NCI-H1930 (cell line): Measurements from ENCODE around the gene SLC22A31.
"Not testable (repeated sequence)": the region's sequence is repeated elsewhere in the genome, so short reads cannot be mapped to it uniquely, and the experiment has no call there.

ENCODE experiments used
- DNase-seq, 2 experiments: peaks; one replicate each; lab custom pipeline; 2025; lab: John Stamatoyannopoulos, UW

SLC22A31 gene

DNA sequence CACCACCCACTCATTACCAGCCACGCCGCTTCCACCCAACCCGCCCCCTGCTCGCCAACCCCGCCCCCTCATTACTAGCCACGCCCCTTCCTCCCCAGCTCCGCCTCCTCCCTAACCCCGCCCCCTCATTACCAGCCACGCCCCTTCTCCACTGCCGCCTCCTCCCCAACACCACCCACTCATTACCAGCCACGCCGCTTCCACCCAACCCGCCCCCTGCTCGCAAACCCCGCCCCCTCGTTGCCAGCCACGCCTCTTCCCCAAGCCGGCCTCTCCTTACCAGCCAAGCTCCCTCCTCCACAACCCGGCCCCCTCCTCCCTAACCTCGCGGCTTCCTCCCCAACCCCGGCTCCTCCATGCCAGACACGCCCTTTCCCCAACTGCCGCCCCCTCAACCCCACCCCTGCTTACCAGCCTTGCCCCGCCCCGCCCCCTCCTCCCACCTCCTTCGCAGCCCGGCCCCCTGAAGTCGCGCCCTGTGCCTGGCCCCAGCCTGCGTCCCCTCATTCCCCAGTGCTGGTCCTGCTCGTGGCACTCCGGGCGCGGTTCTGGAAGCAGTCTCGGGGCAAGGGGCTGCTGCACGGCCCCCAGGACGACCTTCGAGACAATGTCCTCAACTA, 7.3 kb downstream of the SLC22A31 start:
- no peak for DNase-seq

DNA sequence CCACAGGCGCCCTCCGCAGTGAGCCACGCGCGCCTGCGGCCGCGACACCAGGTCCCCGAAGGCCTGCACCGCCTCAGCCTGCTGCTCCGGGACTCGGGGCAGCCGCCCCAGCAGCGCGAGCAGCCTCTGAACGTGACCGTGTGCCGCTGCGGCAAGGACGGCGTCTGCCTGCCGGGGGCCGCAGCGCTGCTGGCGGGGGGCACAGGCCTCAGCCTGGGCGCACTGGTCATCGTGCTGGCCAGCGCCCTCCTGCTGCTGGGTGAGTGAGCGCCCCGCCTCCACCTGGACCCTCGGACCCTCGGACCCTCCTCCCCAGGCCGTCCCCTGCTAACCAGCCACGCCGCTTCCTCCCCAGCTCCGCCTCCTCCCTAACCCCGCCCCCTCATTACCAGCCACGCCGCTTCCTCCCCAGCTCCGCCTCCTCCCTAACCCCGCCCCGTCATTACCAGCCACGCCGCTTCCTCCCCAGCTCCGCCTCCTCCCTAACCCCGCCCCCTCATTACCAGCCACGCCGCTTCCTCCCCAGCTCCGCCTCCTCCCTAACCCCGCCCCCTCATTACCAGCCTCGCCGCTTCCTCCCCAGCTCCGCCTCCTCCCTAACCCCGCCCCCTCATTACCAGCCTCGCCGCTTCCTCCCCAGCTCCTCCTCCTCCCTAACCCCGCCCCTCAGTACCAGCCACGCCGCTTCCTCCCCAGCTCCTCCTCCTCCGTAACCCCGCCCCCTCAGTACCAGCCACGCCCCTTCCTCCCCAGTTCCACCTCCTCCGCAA, 8.0 kb downstream of the SLC22A31 start:
- DNase-seq, result not testable (repeated sequence)

DNA sequence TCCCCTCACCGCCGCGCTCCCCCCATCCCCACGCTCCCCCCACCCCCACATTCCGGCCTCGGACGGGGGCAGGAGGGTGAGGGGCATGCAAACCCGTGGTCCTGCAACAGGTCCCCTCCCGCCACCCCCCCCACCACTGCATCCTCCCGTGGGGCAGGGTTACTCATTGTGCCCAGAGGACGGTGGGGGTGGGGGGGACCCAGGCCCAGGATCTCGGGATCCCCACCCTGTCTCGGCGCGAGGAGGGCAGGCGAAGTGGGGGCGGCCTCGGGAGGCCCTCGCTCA, 8.5 kb downstream of the SLC22A31 start:
- DNase-seq, result no peak

DNA sequence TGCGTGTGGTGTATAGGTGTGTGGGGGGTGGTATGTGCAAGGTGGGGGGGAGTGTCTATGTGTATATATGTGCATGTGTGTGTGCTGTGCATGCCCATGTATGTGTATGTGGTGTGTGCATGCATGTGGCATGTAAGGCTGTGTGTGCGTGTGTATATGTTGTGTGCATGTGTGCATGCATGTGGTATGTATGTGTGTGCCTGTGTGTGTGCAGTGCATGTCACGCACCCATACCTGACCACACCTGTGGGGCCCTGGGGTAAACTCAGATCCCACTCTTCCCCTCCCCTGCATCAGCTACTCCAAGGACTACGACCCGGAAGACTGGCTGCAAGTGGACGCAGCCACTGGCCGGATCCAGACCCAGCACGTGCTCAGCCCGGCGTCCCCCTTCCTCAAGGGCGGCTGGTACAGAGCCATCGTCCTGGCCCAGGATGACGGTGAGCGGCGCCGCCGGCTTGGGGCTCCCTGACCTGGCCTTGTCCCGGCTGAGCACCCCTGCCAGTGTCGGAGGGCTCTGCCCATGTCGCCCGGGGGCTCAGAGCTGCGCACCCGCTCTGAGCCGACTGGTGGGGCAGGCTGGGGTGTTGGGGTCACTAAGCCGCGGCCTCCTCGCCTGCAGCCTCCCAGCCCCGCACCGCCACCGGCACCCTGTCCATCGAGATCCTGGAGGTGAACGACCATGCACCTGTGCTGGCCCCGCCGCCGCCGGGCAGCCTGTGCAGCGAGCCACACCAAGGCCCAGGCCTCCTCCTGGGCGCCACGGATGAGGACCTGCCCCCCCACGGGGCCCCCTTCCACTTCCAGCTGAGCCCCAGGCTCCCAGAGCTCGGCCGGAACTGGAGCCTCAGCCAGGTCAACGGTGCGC, 9.1 kb downstream of the SLC22A31 start:
- DNase-seq, result no peak

DNA sequence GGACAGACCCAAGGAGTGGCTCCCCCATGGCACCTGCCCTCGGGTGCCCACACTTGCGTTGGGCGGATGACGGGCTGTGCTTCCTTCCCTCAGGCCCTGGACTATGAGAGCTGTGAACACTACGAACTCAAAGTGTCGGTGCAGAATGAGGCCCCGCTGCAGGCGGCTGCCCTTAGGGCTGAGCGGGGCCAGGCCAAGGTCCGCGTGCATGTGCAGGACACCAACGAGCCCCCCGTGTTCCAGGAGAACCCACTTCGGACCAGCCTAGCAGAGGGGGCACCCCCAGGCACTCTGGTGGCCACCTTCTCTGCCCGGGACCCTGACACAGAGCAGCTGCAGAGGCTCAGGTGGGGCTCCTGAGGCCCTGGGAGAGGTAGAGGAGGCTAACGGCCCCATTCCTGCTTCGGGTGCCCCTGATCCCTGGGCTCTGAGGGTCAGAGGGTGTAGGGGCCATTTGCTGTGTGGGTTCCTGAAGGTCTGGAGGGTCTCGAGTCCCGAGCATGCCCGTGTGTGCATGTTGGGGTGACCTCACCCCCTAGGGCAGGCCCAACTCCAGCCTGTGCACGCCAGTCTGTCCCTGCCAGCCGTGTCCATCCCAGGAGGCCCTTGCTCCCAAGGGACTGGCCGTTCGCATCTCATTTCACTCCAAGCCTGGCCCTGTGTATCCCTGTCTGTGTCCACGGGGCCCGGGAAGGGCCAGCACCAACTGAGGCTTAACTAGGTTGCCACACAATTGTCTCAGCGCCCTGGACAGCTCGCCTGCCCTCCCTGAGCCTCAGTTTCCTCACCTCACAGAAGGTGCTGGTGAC, 10.0 kb downstream of the SLC22A31 start:
- no peak for DNase-seq

DNA sequence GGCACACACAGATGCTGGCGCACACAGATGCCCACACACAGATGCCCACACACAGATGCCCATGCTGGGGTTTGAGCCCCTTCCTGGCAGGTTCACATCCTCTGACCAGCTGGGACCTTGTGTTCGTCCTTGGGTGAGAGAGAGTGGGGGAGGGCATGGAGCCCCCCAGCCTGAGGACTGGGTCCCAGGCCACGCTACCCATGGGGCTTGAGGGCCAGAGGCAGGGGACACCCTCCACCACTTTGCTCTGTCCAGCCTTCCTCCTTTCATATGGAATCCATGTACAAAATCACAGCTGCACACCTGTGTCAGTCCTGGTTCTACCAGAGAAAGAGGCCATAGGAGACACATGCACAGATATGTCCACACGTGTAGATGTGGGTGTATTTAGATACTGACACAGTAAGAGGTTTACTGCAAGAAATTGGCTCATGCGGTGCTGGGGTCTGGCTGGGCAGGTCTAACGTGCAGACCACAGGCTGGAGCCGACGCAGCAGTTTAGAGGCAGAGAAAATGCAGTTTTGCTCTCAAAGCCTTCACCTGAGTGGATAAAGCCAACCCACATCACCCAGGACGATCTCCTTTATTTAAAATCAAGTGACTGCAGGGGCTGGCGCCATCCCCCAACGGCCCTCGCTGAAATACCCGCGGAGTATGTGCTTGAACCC, 10.8 kb downstream of the SLC22A31 start:
- DNase-seq, result no peak

DNA sequence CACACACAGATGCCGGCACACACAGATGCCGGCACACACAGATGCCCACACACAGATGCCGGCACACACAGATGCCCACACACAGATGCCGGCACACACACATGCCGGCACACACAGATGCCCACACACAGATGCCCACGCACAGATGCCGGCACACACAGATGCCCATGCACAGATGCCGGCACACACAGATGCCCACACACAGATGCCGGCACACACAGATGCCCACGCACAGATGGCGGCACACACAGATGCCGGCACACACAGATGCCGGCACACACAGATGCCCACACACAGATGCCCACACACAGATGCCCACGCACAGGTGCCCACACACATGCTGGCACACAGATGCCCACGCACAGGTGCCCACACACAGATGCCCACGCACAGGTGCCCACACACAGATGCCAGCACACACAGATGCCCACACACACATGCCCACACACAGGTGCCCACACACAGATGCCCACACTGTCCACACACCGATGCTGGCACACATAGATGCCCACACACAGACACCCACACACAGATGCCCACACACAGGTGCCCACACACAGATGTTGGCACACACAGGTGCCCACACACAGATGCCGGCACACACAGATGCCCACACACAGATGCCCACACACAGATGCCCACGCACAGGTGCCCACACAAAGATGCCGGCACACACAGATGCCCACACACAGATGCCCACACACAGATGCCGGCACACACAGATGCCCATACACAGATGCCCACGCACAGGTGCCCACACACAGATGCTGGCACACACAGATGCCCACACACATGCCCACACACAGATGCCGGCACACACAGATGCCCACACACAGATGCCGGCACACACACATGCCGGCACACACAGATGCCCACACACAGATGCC, 11.6 kb downstream of the SLC22A31 start:
- not testable (repeated sequence) for DNase-seq

DNA sequence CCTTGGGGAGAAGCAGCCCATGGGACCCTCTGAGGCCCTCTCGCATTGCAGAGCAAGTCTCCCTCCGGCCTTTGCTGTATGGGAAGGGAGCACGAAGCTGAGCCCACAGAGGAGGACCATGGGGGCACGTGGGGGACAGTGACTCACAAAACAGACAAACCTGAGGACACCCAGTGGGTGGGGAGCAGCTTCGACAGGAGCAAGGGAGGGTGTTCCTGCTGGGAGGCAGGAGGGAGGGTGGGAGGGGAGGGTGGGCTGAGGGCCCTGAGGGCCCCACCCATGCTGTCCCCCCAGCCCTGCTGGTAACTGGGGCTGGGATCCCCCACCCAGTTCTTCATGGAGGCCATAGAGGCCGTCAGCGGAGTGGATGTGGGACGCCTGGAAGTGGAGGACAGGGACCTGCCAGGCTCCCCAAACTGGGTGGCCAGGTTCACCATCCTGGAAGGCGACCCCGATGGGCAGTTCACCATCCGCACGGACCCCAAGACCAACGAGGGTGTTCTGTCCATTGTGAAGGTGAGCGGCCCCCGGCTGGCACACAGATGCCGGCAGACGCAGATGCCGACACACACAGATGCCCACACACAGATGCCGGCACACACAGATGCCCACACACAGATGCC, 12.5 kb downstream of the SLC22A31 start:
- DNase-seq, result no peak

DNA sequence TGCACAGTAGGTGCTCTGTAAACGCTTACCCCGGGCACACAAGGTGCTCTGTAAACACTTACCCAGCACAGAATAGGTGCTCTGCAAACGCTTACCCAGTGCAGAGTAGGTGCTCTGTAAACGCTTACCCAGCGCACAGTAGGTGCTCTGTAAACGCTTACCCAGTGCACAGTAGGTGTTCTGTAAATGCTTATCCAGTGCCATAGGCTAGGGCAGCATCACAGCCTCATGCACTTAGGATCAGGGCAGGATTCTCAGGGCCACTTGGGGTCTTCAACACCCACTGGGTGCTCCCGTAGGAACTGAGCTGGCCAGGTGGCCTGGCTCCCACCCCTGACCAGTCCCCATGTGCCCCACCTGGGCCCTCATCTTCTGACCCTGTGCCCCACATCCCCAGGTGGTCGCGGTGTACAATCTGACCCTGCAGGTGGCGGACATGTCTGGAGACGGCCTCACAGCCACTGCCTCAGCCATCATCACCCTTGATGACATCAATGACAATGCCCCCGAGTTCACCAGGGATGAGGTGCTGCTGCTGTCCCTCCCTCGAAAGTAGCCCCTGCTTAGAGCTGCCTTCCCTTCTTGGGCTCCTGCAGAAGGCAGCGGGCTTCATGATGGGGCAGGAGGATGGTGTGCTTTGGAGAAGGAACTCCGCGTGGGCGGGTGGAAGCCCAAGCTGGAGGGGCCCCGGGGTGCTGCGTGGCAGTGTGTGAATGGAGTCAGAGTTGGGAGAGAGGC, 13.1 kb downstream of the SLC22A31 start:
- DNase-seq, result no peak

DNA sequence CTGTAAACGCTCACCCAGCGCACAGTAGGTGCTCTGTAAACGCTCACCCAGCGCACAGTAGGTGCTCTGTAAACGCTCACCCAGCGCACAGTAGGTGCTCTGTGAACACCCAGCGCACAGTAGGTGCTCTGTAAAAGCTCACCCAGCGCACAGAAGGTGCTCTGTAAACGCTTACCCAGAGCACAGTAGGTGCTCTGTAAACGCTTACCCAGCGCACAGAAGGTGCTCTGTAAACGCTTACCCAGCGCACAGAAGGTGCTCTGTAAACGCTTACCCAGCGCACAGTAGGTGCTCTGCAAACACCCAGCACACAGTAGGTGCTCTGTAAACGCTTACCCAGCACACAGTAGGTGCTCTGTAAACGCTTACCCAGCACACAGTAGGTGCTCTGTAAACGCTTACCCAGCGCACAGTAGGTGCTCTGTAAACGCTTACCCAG, 13.7 kb downstream of the SLC22A31 start:
- not testable (repeated sequence) for DNase-seq

DNA sequence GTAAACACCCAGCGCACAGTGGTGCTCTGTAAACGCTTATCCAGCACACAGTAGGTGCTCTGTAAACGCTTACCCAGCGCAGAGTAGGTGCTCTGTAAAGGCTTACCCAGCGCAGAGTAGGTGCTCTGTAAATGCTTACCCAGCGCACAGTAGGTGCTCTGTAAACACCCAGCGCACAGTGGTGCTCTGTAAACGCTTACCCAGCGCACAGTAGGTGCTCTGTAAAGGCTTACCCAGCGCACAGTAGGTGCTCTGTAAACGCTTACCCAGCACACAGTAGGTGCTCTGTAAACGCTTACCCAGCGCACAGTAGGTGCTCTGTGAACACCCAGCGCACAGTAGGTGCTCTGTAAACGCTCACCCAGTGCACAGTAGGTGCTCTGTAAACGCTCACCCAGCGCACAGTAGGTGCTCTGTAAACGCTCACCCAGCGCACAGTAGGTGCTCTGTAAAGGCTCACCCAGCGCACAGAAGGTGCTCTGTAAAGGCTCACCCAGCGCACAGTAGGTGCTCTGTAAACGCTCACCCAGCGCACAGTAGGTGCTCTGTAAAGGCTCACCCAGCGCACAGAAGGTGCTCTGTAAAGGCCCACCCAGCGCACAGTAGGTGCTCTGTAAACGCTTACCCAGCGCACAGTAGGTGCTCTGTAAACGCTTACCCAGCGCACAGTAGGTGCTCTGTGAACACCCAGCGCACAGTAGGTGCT, 14.3 kb downstream of the SLC22A31 start:
- DNase-seq, result not testable (repeated sequence)

DNA sequence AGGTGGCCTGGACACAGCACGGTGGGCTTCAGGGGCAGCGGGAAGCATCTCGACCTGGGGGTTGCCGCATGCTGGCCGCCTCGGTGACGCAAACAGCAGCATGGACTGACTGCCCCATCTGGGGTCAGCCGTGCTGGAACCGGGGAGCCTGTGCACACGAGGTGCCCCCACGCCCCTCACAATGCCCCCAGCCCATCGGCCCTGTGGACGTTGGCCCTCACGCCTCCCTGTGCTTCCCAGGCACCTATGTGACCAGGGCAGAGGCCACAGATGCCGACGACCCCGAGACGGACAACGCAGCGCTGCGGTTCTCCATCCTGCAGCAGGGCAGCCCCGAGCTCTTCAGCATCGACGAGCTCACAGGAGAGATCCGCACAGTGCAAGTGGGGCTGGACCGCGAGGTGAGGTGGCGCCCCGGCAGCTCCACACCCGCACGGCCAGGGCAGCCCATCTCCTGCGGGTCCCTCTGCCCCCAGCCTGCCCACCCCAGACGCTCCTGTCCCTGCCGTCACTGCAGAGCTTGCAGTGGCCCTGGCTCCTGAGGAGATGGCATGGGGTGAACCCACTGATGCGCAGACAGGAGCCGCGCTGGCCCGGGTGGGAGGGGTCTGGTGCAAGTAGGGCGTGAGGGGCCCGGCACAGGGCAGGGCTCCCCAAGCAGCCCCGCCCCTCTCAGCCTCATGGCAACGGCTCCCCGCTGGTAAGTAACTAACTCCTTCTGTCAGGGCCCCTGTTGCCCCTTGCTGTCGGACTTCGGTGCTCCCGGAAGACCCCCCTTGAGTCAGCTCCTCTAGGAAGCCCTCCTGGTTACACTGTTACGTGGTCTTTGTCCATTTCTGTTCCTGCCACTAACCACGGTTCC, 15.2 kb downstream of the SLC22A31 start:
- DNase-seq, result no peak

DNA sequence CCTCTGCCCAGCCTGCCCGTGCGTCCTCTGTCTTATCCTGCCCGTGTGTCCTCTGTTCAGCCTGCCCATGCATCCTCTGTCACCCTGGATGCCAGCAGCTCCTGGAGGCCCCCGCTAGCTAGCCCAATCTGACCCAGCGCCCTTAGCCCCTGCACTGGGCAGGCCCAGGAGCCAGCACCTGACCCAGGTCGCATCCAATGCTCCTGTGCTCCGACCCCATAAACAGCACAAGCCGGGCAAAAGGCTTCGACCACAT, 15.7 kb downstream of the SLC22A31 start:
- DNase-seq, result no peak

DNA sequence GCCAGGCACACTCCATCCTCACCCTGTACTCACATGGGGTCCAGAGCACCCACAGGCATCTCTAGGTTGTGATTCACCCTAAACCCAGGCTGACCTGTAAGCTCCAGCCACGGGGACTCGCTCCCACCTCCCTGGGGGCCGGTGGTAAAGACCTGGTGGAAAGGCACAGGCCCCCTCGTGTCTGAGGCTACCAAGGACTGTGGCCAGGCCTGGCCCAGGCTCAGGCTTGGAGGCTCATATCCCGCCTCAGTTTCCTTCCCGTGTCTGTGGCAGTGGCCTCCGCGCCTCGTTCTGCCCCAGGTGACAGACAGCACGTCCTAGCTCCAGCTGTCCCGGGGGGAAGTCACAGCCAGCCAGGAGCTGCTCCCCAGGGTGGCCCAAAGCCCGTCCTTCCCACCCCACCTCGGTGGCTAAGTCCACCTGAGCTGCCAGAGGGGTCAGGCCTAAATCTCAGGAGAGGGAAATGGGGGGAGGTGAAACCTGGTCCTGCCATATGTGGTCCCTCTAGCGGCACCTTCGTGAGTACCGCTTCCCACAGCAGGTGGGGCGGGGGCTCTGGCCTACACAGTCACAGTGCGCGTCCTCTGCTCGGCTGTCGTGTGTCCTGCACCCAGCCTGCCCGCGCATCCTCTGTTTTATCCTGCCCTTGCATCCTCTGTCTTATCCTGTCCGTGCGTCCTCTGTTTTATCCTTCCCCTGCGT, 16.2 kb downstream of the SLC22A31 start:
- DNase-seq, result no peak

DNA sequence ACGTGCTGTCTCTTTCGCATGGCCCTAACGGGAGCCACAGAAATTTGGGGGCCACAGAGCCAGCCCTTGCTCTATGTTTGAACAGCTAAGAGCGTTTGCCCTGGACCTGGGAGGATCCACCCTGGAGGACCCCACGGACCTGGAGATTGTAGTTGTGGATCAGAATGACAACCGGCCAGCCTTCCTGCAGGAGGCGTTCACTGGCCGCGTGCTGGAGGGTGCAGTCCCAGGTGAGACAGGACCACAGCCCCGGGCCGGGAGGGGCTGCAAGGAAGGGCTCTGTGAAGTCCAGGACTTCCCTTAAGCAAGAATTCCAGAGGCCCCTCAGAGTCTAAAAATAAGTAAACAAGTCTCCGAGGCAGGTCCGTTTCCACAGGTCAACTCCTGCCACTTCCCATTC, 16.9 kb downstream of the SLC22A31 start:
- no peak for DNase-seq

DNA sequence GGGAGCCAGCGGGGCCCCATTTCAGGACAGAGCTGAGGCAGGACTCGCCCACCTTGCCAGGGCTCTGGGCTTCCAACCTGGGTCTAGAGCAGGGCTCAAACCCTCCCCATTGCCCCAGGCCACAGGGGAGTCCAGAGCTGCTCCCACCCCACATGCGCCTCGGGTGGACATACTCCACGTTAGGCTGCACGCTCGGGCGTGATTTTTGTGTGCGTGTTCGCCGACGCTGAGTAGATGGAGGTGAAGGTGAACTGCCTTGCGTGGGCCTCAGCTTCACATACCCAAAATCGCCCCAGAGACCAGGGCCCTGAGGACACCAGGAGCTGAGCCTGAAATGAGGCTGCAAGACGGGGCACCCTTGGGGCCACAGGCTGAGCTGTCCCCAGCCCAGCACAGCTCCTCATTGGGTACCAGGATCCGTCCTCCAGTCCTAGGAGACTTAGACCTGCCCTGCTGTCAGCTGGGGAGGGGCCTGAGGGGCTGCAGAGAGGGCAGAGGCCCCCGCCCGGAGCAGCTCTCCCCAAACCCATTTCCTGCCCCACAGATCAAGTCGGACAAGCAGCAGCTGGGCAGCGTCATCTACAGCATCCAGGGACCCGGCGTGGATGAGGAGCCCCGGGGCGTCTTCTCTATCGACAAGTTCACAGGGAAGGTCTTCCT, 20.6 kb downstream of the SLC22A31 start:
- DNase-seq, result no peak

DNA sequence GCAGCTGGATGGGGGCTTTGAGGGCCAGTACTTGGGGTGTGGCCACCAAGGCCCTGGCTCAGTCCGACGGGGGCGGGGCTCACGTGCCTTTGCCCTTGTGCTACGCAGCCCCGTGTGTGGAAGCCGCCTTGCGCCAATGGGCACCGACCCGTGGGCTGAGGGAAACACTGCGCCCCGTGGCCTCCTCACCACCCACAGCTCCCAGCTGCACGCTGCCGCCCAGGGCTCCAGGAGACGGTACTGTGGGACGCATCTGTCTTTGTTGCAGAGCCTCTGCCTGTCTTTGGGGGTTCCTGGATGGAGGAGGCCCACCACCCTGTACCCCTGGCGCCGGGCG, 21.2 kb downstream of the SLC22A31 start:
- DNase-seq, result no peak
